Eye (tissue), 1 donor: ENCODE measurements around the gene APEX1.
"Not testable (repeated sequence)": the region's sequence is repeated elsewhere in the genome, so short reads cannot be mapped to it uniquely, and the experiment has no call there.

ENCODE experiments used
- DNase-seq: peaks from one replicate; pipeline ENCODE4 v3.0.0-alpha.2; 2015

APEX1 gene

GRCh38 chr14:20436363-20436755 is 18.7 kb upstream of the APEX1 start:
- DNase-seq: no peak

- no peak for DNase-seq
Measured at GRCh38 chr14:20438664-20439063, 16.4 kb upstream of the APEX1 start.

- DNase-seq: no peak
Measured at GRCh38 chr14:20440465-20440864, 14.6 kb upstream of the APEX1 start.

GRCh38 chr14:20440882-20441281 is 14.1 kb upstream of the APEX1 start:
- DNase-seq: no peak

GRCh38 chr14:20441461-20441860 is 13.6 kb upstream of the APEX1 start:
- no peak for DNase-seq

GRCh38 chr14:20443650-20444049 is 11.4 kb upstream of the APEX1 start:
- not testable (repeated sequence) for DNase-seq

- DNase-seq: no peak
Measured at GRCh38 chr14:20446889-20447288, 8.1 kb upstream of the APEX1 start.

GRCh38 chr14:20452831-20453230 is 2.2 kb upstream of the APEX1 start:
- not testable (repeated sequence) for DNase-seq

GRCh38 chr14:20455355-20456300 is 602 bp downstream of the APEX1 start:
- no peak for DNase-seq

- DNase-seq: no peak
Measured at GRCh38 chr14:20456971-20457370, 1.9 kb downstream of the APEX1 start.

GRCh38 chr14:20458031-20458789 is 3.2 kb downstream of the APEX1 start:
- no peak for DNase-seq

- DNase-seq: no peak
Measured at GRCh38 chr14:20460458-20461224, 5.6 kb downstream of the APEX1 start.

- peak; percentile 100 for DNase-seq
Measured at GRCh38 chr14:20461225-20462141, 6.5 kb downstream of the APEX1 start, which contains the start of gene PIP4P1. PIP4P1 (minus strand) TSS chr14:20461434; CDS start chr14:20461325, 109 bp downstream.

GRCh38 chr14:20468764-20469241 is 13.8 kb downstream of the APEX1 start:
- no peak for DNase-seq

- peak; percentile 94 for DNase-seq
Measured at GRCh38 chr14:20469242-20469889, 14.3 kb downstream of the APEX1 start, which contains the start of gene PNP. PNP (plus strand) TSS chr14:20469406; CDS start chr14:20469525, 119 bp downstream.

- DNase-seq: no peak
Measured at GRCh38 chr14:20469890-20470602, 15.0 kb downstream of the APEX1 start.

- DNase-seq: no peak
Measured at GRCh38 chr14:20470603-20470901, 15.5 kb downstream of the APEX1 start.

- DNase-seq: no peak
Measured at GRCh38 chr14:20472536-20473169, 17.6 kb downstream of the APEX1 start.

GRCh38 chr14:20476776-20477175 is 21.8 kb downstream of the APEX1 start:
- no peak for DNase-seq
